HTR-8/SVneo (cell line): ENCODE data around the gene ASPSCR1.

Experiments used
- DNase-seq: peaks from one replicate; pipeline ENCODE4 v3.0.0; 2011; ENCODE audit warnings: low spot score, mixed read lengths; ENCODE audit not compliant: insufficient read length
- FAIRE-seq: peaks from 2 replicates; lab custom pipeline; 2011; peaks lifted over from hg19 to GRCh38; lab: Jason Lieb, UNC

ASPSCR1 gene

DNA sequence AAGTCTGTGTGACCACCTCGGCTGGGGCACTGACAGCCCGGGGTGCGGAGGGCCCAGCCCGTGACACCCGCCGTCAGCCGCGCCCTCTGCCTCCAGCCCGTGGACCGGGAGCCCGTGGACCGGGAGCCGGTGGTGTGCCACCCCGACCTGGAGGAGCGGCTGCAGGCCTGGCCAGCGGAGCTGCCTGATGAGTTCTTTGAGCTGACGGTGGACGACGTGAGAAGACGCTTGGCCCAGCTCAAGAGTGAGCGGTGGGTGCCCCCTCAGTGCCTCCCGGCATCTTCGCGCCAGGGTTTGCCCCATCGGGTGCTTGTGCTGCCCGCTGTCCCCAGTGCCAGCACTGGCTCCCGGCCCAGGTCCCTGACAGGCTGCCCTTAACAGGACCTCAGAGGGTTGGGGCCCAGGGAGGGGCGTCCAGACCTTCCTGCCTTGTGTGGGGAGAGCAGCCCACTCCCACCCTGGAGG lies 31.5 kb downstream of the ASPSCR1 start:
- FAIRE-seq = no peak
- no peak for DNase-seq

DNA sequence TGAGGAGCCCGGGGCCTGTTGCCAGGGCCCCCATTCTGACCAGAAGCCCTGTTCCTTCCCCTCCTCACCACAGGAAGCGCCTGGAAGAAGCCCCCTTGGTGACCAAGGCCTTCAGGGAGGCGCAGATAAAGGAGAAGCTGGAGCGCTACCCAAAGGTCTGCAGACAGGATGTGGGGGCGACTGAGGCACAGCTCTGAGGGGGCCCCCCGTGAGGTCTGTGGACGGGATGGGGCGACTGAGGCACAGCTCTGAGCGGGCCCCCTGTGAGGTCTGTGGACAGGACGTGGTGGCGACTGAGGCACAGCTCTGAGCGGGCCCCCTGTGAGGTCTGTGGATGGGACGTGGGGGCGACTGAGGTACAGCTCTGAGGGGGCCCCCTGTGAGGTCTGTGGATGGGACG lies 32.0 kb downstream of the ASPSCR1 start:
- FAIRE-seq (no peak), DNase-seq (no peak)

DNA sequence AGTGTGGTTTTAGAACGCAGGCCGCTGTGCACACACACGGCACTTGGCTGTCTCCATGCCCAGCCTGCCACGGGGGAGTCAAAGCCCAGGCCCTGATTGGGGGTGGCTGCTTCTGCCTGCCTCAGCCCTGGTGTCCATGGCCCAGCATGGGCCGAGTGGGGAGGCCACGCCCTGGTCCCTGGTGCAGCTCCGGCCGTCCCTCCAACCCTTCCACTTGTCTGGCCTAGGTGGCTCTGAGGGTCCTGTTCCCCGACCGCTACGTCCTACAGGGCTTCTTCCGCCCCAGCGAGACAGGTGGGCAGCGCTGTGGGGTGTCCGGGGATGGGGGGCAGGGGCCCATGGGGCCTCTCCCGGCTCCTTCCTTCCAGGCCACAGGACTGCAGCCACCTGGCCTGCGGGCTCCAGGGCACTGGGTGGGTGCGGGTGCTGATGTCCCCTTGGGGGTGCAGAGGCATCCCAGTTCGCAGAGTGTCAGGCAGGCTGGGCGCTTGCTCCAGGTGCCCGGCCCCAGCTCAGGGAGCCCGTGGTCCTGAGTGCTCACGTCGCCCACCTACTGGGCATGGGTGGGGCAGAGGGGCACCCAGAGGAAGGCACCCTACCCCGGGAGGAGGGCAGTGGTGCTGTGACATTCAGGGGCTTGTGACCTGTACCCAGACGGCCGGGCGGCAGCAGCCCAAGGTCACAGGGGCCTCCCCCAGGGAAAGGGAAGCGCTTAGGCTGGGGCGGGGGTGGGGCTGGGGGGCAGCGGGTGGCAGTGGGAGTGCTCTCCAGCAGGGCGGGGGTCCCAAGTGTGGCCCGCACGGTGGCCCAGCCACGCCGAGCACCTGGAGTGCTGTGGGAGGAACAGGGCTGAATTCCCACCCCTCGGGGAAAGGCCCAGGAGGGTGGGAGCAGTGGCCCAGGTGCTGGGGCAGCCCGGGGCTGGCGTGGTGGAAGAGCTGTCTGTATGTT lies 33.4 kb downstream of the ASPSCR1 start:
- FAIRE-seq (no peak), DNase-seq (no peak)

DNA sequence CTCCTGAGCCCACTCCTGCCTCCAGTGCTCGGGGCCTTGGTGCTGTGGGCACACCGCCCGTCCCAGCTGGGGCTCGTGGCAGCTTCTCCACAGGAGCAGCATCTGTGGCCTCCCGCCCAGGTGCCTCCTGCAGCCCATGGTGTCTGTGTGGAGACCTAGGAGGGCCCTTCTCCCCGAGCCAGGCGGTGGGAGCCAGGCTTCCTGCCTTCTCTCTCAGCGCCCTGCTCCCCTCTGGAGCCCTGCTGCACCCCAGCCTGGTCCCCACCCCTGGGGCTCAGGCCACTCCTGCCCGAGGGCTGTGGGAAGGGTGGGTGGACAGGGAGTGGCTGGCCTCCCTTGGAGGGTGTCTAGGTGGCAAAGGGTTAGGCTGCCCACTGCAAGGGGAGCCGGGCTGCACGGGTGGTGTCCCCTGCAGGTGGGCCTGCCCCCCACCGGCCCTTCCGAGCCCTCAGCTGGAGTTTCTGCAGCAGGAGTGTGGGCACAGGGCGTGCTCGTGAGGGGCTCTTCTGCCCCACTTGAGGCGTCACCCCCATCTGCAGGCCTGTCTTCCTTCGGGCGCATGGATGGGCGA lies 34.3 kb downstream of the ASPSCR1 start:
- FAIRE-seq = no peak

DNA sequence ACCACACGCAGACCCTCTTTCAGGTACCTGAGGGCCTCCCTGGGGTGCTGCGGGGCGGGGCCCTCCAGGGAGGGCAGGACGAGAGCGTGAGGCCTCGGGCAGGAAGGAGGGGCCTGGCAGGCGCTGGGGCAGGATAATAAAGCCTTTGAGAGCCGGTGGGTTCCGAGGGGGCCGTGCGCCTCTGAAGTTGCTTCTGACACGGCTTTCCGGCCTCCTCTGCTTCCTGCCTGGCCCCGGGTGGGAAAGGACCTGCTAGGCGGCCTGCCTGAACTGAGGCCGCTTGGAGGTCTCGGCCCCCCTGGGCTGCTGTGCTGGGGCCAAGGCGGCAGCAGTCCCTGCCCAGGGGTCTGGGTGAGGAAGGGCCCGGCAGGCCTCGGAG lies 34.8 kb downstream of the ASPSCR1 start:
- DNase-seq (no peak), FAIRE-seq (no peak)

More for the DNA sequence above, 34.3 kb downstream of the ASPSCR1 start:
- no peak for DNase-seq

DNA sequence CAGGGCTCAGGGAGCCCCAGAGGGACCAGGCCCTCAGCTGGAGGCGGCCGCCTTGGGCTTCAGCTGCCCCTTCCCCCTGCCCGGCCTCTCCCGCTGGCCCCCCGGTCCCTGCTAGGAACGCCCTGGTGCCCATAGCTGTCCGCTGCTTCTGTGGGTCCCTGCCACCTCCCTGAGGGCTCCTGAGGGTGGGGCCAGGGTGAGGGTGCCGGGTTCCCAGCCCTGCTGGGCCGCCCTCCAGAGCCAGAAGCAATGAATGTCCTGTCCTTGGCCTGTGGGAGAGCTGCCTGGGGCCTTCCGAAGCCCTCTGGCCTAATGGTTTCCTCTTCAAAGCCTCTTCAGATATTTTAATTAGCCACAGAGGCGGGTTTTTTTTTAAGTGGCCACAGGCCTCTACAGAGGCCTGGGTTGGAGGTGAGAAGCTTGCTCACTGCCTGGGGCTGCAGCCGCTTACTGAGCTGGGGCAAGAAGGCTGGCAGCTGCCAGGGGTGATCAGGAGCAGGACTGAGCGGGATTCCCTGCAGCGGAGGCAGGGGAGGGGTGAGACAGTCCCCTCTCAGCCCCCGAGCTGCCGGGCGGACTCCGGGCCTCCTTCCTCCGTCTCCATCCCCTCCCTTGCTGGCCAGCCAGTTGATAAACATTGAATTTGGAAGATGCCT lies 35.3 kb downstream of the ASPSCR1 start:
- FAIRE-seq (no peak), DNase-seq (no peak)

DNA sequence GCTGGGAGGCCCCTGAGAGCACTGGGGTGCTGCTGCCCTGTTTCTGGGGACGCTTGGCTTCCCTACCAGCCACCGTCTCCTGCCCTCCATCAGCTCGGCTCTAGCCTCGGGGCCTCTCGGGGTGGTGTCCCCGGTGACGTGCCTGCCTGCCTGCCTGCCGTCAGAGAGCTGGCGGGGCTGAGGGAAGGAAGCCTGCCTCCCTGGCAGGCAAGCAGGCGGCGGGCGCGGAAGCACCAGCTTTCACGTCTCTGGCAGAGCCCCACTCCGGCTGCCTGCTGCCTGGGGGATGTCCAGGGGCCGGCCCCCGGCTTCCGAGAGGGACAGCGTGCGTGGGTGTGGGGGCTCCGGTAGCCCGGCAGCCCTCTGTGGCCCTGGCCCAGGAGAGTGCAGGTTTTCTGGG lies 35.9 kb downstream of the ASPSCR1 start:
- no peak for DNase-seq
- no peak for FAIRE-seq

DNA sequence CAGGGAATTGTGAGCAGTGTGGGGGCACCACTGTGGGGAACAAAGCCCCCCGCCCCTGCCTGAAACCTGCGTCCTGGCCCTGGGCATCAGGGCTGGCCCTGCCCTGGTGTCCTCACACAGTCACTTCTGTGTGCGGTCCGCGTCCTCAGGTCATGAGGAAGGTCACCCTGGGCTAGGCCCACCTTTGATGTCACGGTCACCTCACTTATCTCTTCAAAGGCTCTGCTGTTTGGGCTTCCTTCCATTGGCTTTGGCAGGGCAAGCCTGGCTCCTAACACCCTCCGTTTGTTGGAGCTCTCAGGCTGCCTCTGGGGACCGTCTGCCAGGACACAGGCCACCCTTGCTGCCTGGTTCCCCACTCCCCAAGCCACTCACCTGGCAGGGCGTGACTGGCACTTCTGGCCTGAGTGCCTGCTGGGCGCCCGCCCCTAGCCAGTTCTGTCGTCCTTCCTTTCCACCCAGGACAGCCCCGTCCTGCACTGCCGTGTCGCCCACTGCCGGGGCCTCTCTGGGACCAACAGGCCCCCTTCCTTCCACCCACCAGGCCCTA lies 36.4 kb downstream of the ASPSCR1 start:
- FAIRE-seq (no peak), DNase-seq (no peak)

DNA sequence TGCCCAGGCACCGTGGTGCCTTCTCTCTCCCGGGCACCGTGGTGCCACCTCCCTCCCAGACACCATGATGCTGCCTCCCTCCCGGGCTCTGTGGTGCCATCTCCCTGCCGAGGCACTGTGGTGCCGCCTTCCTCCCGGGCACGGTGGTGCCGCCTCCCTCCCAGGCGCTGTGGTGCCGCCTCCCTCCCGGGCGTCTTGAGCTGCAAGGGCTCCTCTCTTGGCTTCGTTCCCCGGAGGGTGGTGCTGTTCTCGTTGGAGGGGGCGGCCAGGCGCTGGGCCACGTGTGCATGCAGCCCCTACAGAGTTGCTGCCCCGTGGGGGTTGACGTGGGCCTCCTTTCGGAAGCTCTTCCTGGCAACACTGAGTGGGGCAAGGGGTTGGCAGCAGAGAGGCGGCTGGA lies 37.0 kb downstream of the ASPSCR1 start:
- DNase-seq = no peak

DNA sequence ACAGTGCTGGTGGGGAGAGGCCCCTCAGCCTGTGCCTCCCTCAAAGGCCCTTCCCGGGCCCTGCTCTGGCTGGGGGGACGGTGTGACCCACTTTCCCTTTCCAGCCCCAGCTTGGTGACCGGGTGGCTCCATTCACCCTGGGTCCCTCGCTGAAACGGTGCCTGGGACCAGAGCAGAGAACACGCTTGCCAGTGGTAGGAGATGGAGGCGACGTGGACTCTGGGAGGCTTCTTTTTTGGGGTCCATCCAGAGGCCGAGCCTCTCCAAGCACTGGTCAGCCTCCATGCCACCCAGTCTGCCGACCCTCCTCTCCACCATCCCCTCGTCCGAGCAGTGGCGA lies 37.5 kb downstream of the ASPSCR1 start:
- no peak for FAIRE-seq
- DNase-seq = no peak

More for the DNA sequence above, 37.0 kb downstream of the ASPSCR1 start:
- FAIRE-seq = no peak

DNA sequence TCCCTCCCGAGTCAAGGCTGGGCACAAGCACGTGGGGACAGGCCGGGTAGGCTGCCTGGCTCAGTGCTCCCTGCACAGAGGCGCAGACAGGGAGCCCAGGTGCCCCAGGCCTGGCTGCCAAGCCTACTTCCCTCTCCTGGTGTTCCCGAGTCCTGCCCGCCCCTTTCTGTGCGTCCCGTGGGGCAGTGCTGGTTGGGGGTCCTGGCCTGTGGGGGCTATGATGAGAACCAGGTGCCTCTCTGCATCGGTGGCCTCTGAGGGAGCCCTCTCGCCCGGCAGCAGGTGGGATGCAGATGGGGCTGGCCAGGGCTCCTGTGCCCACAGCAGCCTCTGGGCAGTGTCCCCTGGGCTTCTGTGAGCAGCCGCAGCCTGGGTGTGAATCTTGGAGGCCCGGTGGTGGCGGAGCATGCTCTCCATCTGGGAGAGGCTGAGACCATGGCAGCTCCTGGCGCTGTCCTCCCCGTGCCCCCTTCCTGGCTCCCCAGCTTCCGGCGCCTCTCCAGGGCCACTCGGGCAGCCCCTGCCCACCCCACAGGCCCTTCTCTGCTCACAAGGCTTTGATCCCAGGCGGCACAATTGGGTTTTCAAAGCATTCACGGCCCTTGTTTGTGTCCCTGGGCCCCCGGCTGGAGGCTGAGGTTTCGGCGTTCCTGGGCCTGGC lies 38.0 kb downstream of the ASPSCR1 start:
- DNase-seq = no peak

DNA sequence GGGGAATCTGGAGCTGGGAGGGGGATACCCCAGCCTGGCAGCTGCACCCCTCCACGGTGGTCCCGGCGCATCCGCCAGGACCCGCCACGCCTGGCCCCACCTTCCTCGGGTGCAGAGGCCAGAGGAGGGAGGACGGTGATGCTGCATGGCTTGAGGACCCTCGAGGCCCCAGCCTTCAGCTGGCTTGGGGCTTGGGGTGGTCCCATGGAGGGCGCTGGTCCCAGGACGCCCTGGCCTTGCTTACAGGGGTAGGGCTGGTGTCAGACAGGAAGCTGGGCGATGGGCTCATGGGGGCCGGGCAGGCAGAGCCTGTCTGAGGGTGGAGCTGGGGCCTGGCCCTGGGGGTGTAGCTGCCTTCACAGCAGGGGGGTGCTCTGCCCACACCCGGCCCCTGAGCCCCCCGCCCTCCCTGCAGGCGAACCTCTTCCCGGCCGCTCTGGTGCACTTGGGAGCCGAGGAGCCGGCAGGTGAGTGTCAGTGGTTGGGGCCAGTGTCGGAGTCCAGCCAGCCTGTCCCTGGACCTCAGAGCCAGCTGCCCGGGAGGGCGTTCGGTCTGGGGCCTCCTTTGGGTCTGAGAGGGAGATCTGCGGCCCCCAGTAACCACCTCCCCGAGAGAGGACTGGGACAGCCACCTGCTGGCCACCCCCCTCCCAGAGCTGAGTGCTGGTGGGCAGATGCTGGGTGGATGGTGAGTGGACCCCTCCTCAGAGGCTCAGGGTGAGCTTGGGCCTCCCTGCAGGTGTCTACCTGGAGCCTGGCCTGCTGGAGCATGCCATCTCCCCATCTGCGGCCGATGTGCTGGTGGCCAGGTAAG lies 38.8 kb downstream of the ASPSCR1 start:
- FAIRE-seq (no peak), DNase-seq (no peak)

More for the DNA sequence above, 38.0 kb downstream of the ASPSCR1 start:
- FAIRE-seq = no peak

DNA sequence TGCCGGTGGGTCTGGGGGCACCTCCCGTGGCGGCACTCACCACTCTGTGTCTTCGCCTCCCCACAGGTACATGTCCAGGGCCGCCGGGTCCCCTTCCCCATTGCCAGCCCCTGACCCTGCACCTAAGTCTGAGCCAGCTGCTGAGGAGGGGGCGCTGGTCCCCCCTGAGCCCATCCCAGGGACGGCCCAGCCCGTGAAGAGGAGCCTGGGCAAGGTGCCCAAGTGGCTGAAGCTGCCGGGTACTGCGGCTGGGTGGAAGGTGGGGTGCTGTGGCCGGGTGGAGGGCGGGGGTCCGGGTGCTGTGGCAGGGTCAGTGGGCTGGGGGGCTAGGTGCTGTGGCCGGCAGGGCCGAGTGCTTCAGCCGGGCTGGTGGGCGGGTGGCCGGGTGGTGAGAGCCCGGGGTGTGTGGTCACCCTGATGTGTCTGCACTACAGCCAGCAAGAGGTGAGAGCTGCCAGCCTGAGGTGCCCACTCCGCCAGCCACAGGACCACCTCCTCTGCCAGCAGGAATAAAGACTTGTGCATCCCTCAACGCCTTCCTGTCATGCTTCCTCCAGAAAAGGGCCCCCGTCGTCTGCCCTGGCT lies 39.5 kb downstream of the ASPSCR1 start:
- DNase-seq (no peak), FAIRE-seq (no peak)

DNA sequence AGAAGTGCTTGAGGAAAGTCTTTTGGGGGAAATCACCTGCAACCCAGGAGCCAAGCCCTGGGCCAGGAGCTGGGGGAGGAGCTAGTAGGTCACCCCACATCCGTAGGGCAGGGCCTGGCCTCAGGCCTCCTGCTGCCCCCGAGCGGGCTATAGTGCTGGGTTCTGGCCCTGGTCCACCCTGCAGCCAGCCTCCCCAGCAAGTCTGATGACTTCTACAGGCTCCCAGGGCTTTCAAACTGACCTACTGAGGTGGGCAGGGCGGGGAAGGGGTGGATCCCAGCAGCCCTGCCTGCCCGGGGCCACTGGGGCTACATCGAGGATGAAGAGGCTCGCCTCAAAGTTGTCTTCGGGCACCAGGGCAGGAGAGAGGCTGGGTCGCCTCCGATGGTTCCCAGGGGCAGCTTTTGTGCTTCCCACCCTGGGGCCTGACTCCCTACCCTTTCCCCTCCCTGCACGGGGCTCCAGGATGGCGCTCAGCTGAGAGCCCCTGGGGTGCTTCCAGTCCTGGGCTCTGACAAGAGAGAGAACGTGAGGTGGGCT lies 40.3 kb downstream of the ASPSCR1 start:
- DNase-seq = no peak
- FAIRE-seq = no peak

DNA sequence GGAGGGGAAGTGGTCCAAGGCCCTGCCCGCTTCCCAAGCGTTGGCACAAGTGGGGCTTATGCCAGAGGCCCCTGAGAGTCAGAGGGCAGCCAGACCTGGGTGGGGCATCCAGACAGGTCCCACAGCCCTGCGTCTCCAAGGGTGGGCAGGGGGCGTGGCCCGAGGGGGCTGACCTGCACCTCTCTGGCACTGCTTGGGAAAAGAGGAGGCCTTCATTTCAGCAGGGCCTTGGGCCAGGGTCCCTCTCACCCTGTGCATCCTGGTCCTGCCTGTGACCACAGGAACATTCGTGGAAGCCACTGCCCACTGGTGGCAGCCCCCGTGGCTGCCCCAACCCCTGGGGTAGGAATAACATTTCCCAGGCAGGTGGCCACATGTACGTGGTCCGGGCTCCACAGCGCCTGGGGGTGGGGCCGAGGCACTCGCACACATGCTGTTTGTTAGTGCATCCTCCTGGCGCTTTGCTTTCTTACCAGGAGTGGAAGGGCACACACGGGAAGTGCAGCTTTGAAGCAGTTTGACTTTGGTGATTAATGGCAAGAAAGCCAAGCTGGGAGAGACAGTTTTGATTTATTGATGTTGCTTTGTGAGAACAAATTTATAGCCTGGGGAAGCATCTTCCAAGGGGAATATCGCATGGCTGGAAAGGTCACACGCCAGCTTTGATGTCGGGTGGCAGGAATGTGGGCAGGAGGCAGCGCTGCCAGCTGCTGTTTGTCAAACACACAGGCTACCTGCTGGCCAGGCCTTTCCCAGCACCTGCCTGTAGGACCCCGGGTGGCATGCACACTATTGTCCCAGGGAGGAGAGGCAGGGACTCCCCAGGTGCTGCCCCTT lies 40.9 kb downstream of the ASPSCR1 start:
- FAIRE-seq (no peak), DNase-seq (no peak)

DNA sequence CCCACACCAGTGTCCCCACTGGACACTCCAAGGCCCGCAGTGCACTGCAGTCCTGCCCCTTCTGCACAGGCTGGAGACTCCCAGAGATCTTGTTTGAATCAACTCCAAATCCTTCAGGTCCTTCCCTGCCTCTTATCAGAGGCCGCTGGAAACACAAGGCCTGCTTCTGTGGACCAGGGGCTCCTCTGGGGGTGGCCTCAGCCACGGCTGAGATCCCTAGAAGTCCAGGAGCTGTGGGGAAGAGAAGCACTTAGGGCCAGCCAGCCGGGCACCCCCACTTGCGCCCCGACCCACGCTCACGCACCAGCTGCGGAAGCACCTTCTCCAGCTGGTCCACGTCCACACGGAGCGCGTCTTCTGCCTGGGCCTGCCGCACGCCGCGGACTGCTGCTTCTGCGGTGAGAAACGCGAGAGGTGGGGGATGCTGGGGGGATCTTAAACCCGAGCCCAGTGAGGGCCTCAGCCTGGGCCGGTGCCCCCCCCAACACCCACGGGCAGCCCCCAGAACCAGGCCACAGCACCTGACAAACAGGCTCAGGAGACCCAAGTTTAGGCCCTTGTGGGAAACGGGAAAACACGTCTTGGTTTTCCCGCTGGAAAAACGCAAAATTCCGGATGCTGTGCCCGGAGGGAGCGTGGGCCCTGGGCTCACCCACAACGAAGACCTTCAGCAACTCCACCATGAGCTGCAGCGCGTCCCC lies 41.7 kb downstream of the ASPSCR1 start:
- no peak for DNase-seq
- no peak for FAIRE-seq
